ENCODE data around the gene ANGPT4. TPM values are rescaled to one million over a fixed set of nuclear protein-coding genes. Genes with fewer than 3 reads are reported as not detected.
A peak's percentile ranks its signal among the peaks of the same experiment; 100 is the strongest.

The ANGPT4 gene
- total and polyA plus RNA-seq, 10 donors, result 0.03 to 0.06 TPM; not detected in 8

DNA sequence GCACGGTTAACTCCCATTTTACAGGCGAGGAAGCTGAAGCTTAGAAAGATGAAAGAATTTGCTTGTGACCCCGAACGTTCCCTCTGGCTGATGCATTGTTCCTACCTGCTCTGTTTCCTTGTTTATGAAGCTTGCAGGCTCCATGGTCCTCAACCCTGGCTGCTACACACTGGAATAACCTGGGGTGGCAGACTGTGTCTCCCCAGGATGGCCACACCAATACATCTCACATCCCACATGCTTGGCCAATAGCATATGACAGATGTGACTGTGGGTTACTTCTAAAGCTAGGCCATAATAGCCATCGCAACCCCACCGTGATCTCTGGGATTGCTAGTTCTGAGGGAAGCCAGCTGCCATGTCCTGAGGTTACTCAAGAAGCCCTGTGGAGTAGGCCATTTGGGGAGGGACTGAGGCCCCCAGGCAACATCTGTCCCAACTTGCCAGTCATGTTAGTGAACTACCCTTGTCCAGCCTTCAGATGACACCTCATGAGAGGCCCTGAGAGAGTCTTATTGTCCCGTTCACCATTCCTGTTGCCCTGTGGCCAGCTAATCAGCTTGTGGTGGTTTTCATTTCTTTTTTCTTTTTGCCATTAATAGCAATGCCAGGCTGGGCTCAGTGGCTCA is 89.3 kb downstream of the ANGPT4 start:
- Histone ChIP-seq H3K27me3 (replicated peaks in 1 of 7) (no peaks in the 10 kb centered on the region), H3K36me3 (no peaks in the 10 kb centered on the region), H3K27ac (no peak overlapping the region), H3K9me3 (no peaks in the 10 kb centered on the region), H3K4me1 (peaks cover 0 to 17% (median 0%) of the 10 kb centered on the region in 6 donors), H3K4me3 (no peak overlapping the region)
- peak; percentile 17 for DNase-seq
- TF ChIP-seq, protein P1, sequence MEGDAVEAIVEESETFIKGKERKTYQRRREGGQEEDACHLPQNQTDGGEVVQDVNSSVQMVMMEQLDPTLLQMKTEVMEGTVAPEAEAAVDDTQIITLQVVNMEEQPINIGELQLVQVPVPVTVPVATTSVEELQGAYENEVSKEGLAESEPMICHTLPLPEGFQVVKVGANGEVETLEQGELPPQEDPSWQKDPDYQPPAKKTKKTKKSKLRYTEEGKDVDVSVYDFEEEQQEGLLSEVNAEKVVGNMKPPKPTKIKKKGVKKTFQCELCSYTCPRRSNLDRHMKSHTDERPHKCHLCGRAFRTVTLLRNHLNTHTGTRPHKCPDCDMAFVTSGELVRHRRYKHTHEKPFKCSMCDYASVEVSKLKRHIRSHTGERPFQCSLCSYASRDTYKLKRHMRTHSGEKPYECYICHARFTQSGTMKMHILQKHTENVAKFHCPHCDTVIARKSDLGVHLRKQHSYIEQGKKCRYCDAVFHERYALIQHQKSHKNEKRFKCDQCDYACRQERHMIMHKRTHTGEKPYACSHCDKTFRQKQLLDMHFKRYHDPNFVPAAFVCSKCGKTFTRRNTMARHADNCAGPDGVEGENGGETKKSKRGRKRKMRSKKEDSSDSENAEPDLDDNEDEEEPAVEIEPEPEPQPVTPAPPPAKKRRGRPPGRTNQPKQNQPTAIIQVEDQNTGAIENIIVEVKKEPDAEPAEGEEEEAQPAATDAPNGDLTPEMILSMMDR (IDR thresholded peaks at IDR 0.05 in 8 of 11, conservative IDR thresholded peaks at IDR 0.05 in 3 of 11), result no peak
- TF ChIP-seq POLR2A (IDR thresholded peaks at IDR 0.05) (no peak), POLR2AphosphoS5 (IDR thresholded peaks at IDR 0.05) (no peak)
- intact Hi-C loops (cut with DNase I; ENCODE audit: low total_unique reads), result no loop called here
- WGBS, 5 donors, result 88 to 96% (median 93%) methylated on average over 7 of the region's 7 CpGs

DNA sequence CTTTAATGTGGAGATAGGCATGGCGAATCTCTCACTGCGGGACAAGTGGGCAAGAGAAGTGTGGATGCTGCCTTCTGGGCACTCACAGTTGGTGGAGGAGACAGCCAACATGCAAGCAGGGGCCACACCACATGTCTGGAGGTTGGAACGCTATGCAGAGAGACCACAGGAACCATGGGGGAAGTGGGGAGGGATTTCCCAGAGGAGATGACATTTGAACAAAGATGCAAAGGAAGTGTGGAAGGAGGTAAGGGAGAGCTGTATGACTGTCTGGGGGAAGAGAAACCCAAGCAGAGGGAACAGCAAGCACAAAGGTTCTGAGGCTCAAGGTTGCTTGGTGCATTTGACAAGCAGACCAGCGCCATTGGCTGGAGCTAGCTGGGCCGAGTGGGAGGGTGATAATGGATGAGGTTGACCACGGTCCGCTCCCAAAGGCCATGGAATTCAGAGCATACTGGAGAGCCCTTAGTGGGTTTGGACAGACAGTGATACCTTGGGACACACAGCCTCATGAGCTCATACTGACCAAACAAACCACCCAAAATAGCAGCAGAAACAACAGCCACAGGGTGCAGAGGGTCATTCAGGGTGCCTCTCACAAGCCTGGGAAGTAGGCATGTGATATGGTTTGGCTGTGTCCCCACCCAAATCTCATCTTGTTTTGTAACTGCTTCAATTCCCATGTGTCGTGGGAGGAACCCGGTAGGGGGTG is 90.3 kb downstream of the ANGPT4 start:
- Histone ChIP-seq H3K4me3 (no peak overlapping the region), H3K4me1 (peaks cover 0 to 13% (median 0%) of the 10 kb centered on the region in 6 donors), H3K9me3 (no peaks in the 10 kb centered on the region), H3K36me3 (no peaks in the 10 kb centered on the region), H3K27ac (no peak overlapping the region), H3K27me3 (replicated peaks in 1 of 7) (no peaks in the 10 kb centered on the region)
- DNase-seq, result peak; percentile 53
- TF ChIP-seq, protein P1 (IDR thresholded peaks at IDR 0.05 in 8 of 11, conservative IDR thresholded peaks at IDR 0.05 in 3 of 11), result no peak
- no peak for TF ChIP-seq POLR2A (IDR thresholded peaks at IDR 0.05)
- no peak for TF ChIP-seq POLR2AphosphoS5 (IDR thresholded peaks at IDR 0.05)
- intact Hi-C loops (cut with DNase I; ENCODE audit: low total_unique reads), result no loop called here
- 68 to 87% (median 84%) methylated on average over 9 of the region's 9 CpGs for WGBS, 5 donors

DNA sequence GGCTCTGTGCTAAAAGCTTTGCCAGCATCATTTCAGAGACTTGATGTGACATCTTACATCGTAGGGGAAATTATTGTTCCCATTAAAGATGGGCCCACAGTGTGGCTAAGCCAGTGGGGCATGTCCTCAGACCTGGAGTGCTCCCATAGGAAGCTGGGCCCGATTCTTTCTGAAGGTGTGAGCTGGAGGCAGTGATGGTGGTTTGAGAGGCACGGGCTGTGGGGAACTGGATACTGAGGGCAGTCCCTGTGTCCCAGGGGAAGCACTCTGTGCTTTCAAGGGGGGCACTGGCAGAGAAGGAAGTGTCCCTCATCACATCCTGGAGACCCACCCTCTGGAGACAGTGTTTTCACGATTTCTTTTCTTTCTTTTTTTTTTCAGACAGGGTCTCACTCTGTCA is 91.2 kb downstream of the ANGPT4 start:
- Histone ChIP-seq H3K9me3 (no peaks in the 10 kb centered on the region), H3K27ac (no peak overlapping the region), H3K27me3 (replicated peaks in 1 of 7) (no peaks in the 10 kb centered on the region), H3K36me3 (no peaks in the 10 kb centered on the region), H3K4me1 (peaks cover 0 to 6% (median 0%) of the 10 kb centered on the region in 6 donors), H3K4me3 (no peak overlapping the region)
- peak; percentile 23 for DNase-seq
- TF ChIP-seq POLR2A (IDR thresholded peaks at IDR 0.05) (no peak), POLR2AphosphoS5 (IDR thresholded peaks at IDR 0.05) (no peak)
- TF ChIP-seq, protein P1 (IDR thresholded peaks at IDR 0.05 in 8 of 11, conservative IDR thresholded peaks at IDR 0.05 in 3 of 11), result no peak
- 55 to 72% (median 64%) methylated on average over 4 of the region's 4 CpGs for WGBS, 5 donors
- intact Hi-C loops (cut with DNase I; ENCODE audit: low total_unique reads), result loop anchor here (5.0 kb wide), 1 partner anchor 387 kb away; no protein-coding TSS in a partner anchor

DNA sequence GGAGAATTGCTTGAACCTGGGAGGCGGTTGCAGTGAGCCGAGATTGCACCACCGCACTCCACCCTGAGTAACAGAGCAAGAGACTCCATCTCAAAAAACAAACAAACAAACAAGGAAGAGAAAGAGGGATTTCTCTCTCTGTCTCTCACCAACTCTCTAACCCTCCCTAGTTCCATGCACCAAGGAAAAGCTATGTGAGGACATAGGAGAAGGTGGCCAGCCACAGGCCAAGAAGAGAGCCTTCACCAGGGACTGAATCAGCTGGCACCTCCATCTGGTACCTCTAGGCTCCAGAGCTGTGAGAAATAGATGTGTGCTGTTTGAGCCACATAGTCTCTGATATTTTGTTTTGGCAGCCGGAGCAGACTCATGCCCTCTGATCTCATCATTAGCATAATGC is 91.6 kb downstream of the ANGPT4 start:
- H3K27me3 ChIP-seq (replicated peaks in 1 of 7), result no peaks in the 10 kb centered on the region
- H3K4me3 ChIP-seq, result no peak overlapping the region
- no peaks in the 10 kb centered on the region for H3K9me3 ChIP-seq
- intact Hi-C loops (cut with DNase I; ENCODE audit: low total_unique reads), result loop anchor here (5.0 kb wide), 1 partner anchor 388 kb away; no protein-coding TSS in a partner anchor
- TF ChIP-seq POLR2A (IDR thresholded peaks at IDR 0.05), result no peak
- no peak for TF ChIP-seq POLR2AphosphoS5 (IDR thresholded peaks at IDR 0.05)
- TF ChIP-seq, protein P1 (IDR thresholded peaks at IDR 0.05 in 8 of 11, conservative IDR thresholded peaks at IDR 0.05 in 3 of 11), result no peak
- peaks cover 0 to 1% (median 0%) of the 10 kb centered on the region in 6 donors for H3K4me1 ChIP-seq
- 86 to 98% (median 96%) methylated on average over 4 of the region's 4 CpGs for WGBS, 5 donors
- H3K27ac ChIP-seq, result no peak overlapping the region
- DNase-seq, result no peak
- H3K36me3 ChIP-seq, result no peaks in the 10 kb centered on the region

All from spleen (tissue), 11 donors.